B cell (primary cell): ENCODE data around the gene PTMS. TPM values are rescaled to one million over a fixed set of nuclear protein-coding genes. Genes with fewer than 3 reads are reported as not detected.

Experiments used
- ATAC-seq: fragments of 200-7000 bp; cut with Tn5 transposase; one replicate; pipeline ENCODE4 v1.10.0; 2021; ENCODE audit warnings: low read depth, mild to moderate bottlenecking, moderate number of reproducible peaks, moderate library complexity
- CTCF ChIA-PET: fragments of 350-600 bp; sonication (Branson Sonifier 250); formaldehyde crosslinking; loops from one replicate; lab custom pipeline; 2021; ENCODE audit warnings: antibody characterized with exemption, inconsistent platforms; lab: Charles Lee
- POLR2A ChIA-PET: fragments of 350-600 bp; sonication (Branson Sonifier 250); formaldehyde crosslinking; loops from one replicate; lab custom pipeline; 2021; ENCODE audit warnings: antibody characterized with exemption; lab: Charles Lee
- DNase-seq: peaks from one replicate; pipeline ENCODE4 v3.0.0; 2013
- H2AFZ ChIP-seq: 2 replicates; pipeline ENCODE4 v1.6.1; 2012; ENCODE audit warnings: mild to moderate bottlenecking, low read depth, low read length; ENCODE audit not compliant: insufficient read depth, poor library complexity, severe bottlenecking
- H3K27ac ChIP-seq, 2 donors: 1 replicate in 1 of 2; 2 replicates in 1 of 2; pipeline ENCODE4 v1.5.1; 2012 to 2013; ENCODE audit warnings: low read length in 2 of 2, mild to moderate bottlenecking in 2 of 2, moderate library complexity in 1 of 2
- H3K27me3 ChIP-seq, 4 experiments: fragments of 200-600 bp in 1 of 4; sonication (generic) in 1 of 4; replicated peaks in 1 of 4; 1 replicate in 2 of 4; 2 replicates in 2 of 4; pipeline versions ENCODE4 v1.6.1 to v1.7.0; 2013 to 2016; ENCODE audit warnings: low read length in 3 of 4, mild to moderate bottlenecking in 2 of 4, mixed read lengths in 1 of 4, moderate library complexity in 1 of 4; ENCODE audit not compliant: insufficient read depth in 4 of 4, control insufficient read depth in 3 of 4; ENCODE audit errors: control extremely low read depth in 1 of 4
- H3K36me3 ChIP-seq, 2 experiments: replicated peaks in 1 of 2; 1 replicate in 1 of 2; 2 replicates in 1 of 2; pipeline versions ENCODE4 v1.6.1 to v1.7.1; 2013; ENCODE audit warnings: low read length in 1 of 2; ENCODE audit not compliant: insufficient read depth in 2 of 2, control insufficient read depth in 1 of 2; ENCODE audit errors: control extremely low read depth in 1 of 2, extremely low read depth in 1 of 2
- H3K4me1 ChIP-seq, 2 donors: fragments of 200-600 bp in 1 of 2; sonication (generic) in 1 of 2; 1 replicate in 1 of 2; 2 replicates in 1 of 2; pipeline versions ENCODE4 v1.5.1 to v1.6.1; 2013 to 2017; ENCODE audit warnings: low read length in 2 of 2; ENCODE audit not compliant: control insufficient read depth in 2 of 2, insufficient read depth in 2 of 2
- H3K4me2 ChIP-seq: replicated peaks from 2 replicates; pipeline ENCODE3; 2012; ENCODE audit warnings: mild to moderate bottlenecking, low read depth, low read length; ENCODE audit not compliant: poor library complexity, severe bottlenecking
- H3K4me3 ChIP-seq, 5 experiments: fragments of 200-600 bp in 1 of 5; sonication (generic) in 1 of 5; 1 replicate in 3 of 5; 2 replicates in 2 of 5; pipeline versions ENCODE4 v1.5.1 to v1.7.0; 2011 to 2016; ENCODE audit warnings: low read length in 4 of 5, mild to moderate bottlenecking in 4 of 5, low read depth in 2 of 5, control low read depth in 1 of 5, moderate library complexity in 1 of 5; ENCODE audit not compliant: insufficient read depth in 1 of 5; ENCODE audit errors: control extremely low read depth in 1 of 5, extremely low read depth in 1 of 5
- H3K79me2 ChIP-seq: fragments of 200-600 bp; sonication (generic); one replicate; pipeline ENCODE4 v1.6.0; 2016; ENCODE audit warnings: low read length; ENCODE audit not compliant: control insufficient read depth, insufficient read depth
- H3K9ac ChIP-seq: fragments of 200-600 bp; sonication (generic); 2 replicates; pipeline ENCODE4 v1.6.1; 2017; ENCODE audit warnings: mild to moderate bottlenecking, low read length, moderate library complexity
- H3K9me3 ChIP-seq, 3 donors: one replicate each; pipeline versions ENCODE4 v1.6.1 to v1.7.1; 2013; ENCODE audit warnings: low read length in 2 of 3; ENCODE audit not compliant: control insufficient read depth in 2 of 3, insufficient read depth in 1 of 3; ENCODE audit errors: control extremely low read depth in 1 of 3
- H4K20me1 ChIP-seq: 2 replicates; pipeline ENCODE4 v1.6.0; 2012; ENCODE audit warnings: mild to moderate bottlenecking, low read length; ENCODE audit not compliant: insufficient read depth, control insufficient read depth, poor library complexity, severe bottlenecking
- H3K27ac Mint-ChIP-seq: one replicate; pipeline ENCODE4 v1.8.0; 2021; ENCODE audit warnings: mixed read lengths
- H3K27me3 Mint-ChIP-seq: one replicate; pipeline ENCODE4 v1.8.0; 2021; ENCODE audit warnings: mixed read lengths
- H3K4me1 Mint-ChIP-seq: one replicate; pipeline ENCODE4 v1.8.0; 2021; ENCODE audit warnings: mixed read lengths
- H3K4me3 Mint-ChIP-seq: one replicate; pipeline ENCODE4 v1.8.0; 2021; ENCODE audit warnings: mixed read lengths
- H3K9me3 Mint-ChIP-seq: one replicate; pipeline ENCODE4 v1.8.0; 2022; ENCODE audit warnings: mixed read lengths; ENCODE audit not compliant: insufficient read depth
- EZH2 ChIP-seq: IDR thresholded peaks from 2 replicates; pipeline ENCODE4 v1.6.1; 2012; ENCODE audit warnings: borderline replicate concordance, low read depth, mild to moderate bottlenecking, moderate library complexity, low read length; ENCODE audit not compliant: insufficient read depth, poor library complexity, severe bottlenecking
- WGBS: methylation state at CpG from one replicate; pipeline ENCODE4 v1.1.5; 2013; ENCODE audit warnings: missing lambda C conversion rate; ENCODE audit not compliant: insufficient coverage; 5-methylcytosine and 5-hydroxymethylcytosine counted together
- intact Hi-C: fragments of 100-400 bp; cut with micrococcal nuclease; formaldehyde crosslinking; loops from one replicate; pipeline ENCODE4 v1.10.0; 2022
- polyA plus RNA-seq: library from polyadenylated mRNA; depleted of rRNA; stranded (reverse); fragments of >200 nt; gene quantifications from 2 replicates; pipeline ENCODE4 v1.2.3, GENCODE V29; 2012
- total RNA-seq, 2 donors: library from RNA; stranded (reverse); fragments of 120-200 nt in 1 of 2; gene quantifications; 1 replicate in 1 of 2; 2 replicates in 1 of 2; pipeline versions ENCODE4 v1.2.3 to v1.2.4, GENCODE V29; 2013 to 2022
- TF ChIP-seq, protein P1 (sequence below): fragments of 200-600 bp; IDR thresholded peaks from one replicate; pipeline ENCODE4 v1.8.0; 2022; ENCODE audit warnings: antibody characterized with exemption, mild to moderate bottlenecking

The PTMS gene
- total and polyA plus RNA-seq, 2 donors (not counting 1 experiment from before 2014, with no cell fraction given), result 1.0 to 2.1 TPM

DNA sequence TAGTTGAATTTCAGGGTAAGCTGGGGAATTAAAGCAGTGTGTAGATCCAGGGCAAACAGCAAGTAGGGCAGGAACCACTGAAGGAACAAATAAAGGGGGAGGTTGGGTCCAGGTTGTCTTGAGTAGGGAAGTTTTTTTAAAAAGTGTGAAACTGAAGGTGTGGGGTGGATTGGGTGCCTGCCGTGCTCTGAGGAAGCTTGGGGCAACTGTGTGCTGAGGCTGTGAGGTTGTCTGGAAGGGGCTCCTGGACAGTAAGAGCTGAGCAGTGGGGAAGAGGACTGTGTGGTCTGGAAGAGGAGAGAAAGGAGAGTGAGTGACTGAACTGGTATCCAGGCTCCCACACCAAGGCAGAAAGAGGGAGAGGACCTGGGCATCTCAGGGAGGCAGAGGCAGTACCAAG lies 44.6 kb downstream of the PTMS start:
- ChIA-PET CTCF (interaction anchor here (0.6 to 3.9 kb wide), 4 partner anchors 21 to 57 kb away, joined by 3 to 13 read pairs (median 3); partner anchors contain the start of gene MLF2), POLR2A (no interaction called here)
- no peaks in the 10 kb centered on the region for H4K20me1 ChIP-seq
- Mint-ChIP-seq H3K27ac (no peak overlapping the region), H3K27me3 (peaks cover 10% of the 10 kb centered on the region), H3K4me3 (no peak overlapping the region), H3K9me3 (no peaks in the 10 kb centered on the region), H3K4me1 (peaks cover 8% of the 10 kb centered on the region)
- no peak overlapping the region for H3K27ac ChIP-seq
- H3K4me2 ChIP-seq, result no peak overlapping the region
- H3K9me3 ChIP-seq, result no peaks in the 10 kb centered on the region
- H2AFZ ChIP-seq, result no peak overlapping the region
- ATAC-seq, result no peak
- no peak overlapping the region for H3K4me3 ChIP-seq
- peaks cover 0 to 13% (median 0%) of the 10 kb centered on the region in 4 experiments for H3K27me3 ChIP-seq
- H3K9ac ChIP-seq, result no peak overlapping the region
- H3K36me3 ChIP-seq, result no peaks in the 10 kb centered on the region
- no peak for DNase-seq
- intact Hi-C loops, result no loop called here
- 93% methylated on average over 1 of the region's 1 CpG for WGBS
- H3K79me2 ChIP-seq, result no peaks in the 10 kb centered on the region
- no peak for TF ChIP-seq EZH2
- TF ChIP-seq, protein P1, sequence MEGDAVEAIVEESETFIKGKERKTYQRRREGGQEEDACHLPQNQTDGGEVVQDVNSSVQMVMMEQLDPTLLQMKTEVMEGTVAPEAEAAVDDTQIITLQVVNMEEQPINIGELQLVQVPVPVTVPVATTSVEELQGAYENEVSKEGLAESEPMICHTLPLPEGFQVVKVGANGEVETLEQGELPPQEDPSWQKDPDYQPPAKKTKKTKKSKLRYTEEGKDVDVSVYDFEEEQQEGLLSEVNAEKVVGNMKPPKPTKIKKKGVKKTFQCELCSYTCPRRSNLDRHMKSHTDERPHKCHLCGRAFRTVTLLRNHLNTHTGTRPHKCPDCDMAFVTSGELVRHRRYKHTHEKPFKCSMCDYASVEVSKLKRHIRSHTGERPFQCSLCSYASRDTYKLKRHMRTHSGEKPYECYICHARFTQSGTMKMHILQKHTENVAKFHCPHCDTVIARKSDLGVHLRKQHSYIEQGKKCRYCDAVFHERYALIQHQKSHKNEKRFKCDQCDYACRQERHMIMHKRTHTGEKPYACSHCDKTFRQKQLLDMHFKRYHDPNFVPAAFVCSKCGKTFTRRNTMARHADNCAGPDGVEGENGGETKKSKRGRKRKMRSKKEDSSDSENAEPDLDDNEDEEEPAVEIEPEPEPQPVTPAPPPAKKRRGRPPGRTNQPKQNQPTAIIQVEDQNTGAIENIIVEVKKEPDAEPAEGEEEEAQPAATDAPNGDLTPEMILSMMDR, result no peak
- peaks cover 0 to 9% of the 10 kb centered on the region in 2 donors for H3K4me1 ChIP-seq

DNA sequence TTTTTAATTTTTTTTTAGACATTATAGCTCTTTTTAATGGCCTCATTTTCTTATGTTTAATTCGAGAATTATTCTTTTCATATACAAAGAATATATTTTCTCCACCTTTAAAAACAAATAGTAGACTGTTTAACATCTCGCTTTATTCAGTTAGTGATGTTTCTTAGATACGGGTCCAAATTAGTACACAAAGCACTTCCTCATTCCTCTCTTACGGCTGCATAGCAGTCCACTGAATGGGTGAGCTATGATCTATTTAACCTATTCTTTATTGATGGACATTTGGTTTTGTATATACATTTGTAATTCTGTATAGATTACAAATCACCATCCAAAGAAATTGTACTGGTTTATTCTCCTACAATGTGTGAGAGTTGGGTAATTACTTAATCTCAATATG lies 47.2 kb downstream of the PTMS start:
- no peak overlapping the region for H3K9ac ChIP-seq
- no peak overlapping the region for H3K4me2 ChIP-seq
- no peak overlapping the region for H2AFZ ChIP-seq
- H3K9me3 Mint-ChIP-seq, result no peaks in the 10 kb centered on the region
- POLR2A ChIA-PET, result interaction anchor here (0.7 kb wide), 2 partner anchors 29 to 78 kb away, joined by 3 to 4 read pairs; no protein-coding TSS in a partner anchor
- no peaks in the 10 kb centered on the region for H3K36me3 ChIP-seq
- H3K4me1 Mint-ChIP-seq, result peaks cover 8% of the 10 kb centered on the region
- no peaks in the 10 kb centered on the region for H3K79me2 ChIP-seq
- TF ChIP-seq, protein P1, result no peak
- no peak for TF ChIP-seq EZH2
- H3K4me1 ChIP-seq, result peaks cover 0 to 9% of the 10 kb centered on the region in 2 donors
- H3K4me3 Mint-ChIP-seq, result no peak overlapping the region
- intact Hi-C loops, result no loop called here
- WGBS, result no CpG with 5 or more reads among the region's 4 CpGs
- H3K9me3 ChIP-seq, result no peaks in the 10 kb centered on the region
- no peak for DNase-seq
- H3K27me3 Mint-ChIP-seq, result peaks cover 22% of the 10 kb centered on the region
- no peak overlapping the region for H3K27ac Mint-ChIP-seq
- H4K20me1 ChIP-seq, result no peaks in the 10 kb centered on the region
- H3K4me3 ChIP-seq, result no peak overlapping the region
- CTCF ChIA-PET, result interaction anchor here (0.9 to 3.9 kb wide), 6 partner anchors 12 to 129 kb away, joined by 3 to 13 read pairs (median 4); partner anchors contain the start of genes MLF2 and P3H3
- no peak for ATAC-seq
- H3K27ac ChIP-seq, result no peak overlapping the region
- H3K27me3 ChIP-seq, result peaks cover 0 to 17% (median 0%) of the 10 kb centered on the region in 4 experiments
